Measurements from ENCODE around the gene DBNL.

Gene DBNL

GRCh38 chr7:44078521-44078920, 34.0 kb downstream of the DBNL start:
- DNase-seq: no peak

GRCh38 chr7:44079331-44080021, 35.0 kb downstream of the DBNL start:
- DNase-seq: no peak

DNA sequence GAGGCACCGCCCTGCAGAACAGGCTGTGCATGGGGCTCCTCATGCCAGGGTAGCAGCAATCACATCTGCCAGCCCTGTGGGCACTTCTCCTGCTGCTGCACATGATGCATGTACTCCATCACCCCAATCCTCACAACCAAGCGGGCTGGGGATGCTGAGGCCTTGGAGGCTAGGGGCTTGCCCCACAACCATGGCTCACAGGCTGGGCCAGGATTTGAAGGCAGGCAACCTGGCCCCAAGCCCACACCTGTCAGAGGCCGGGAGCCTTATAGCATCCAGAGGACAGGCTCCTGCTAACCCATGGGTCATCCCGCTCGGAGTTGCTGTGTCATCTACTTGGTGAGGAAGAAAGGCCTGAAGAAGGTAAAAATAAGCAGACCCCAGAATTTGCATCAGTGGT, 35.6 kb downstream of the DBNL start:
- DNase-seq: no peak

GRCh38 chr7:44080686-44081265, 36.3 kb downstream of the DBNL start:
- no peak for DNase-seq

DNA sequence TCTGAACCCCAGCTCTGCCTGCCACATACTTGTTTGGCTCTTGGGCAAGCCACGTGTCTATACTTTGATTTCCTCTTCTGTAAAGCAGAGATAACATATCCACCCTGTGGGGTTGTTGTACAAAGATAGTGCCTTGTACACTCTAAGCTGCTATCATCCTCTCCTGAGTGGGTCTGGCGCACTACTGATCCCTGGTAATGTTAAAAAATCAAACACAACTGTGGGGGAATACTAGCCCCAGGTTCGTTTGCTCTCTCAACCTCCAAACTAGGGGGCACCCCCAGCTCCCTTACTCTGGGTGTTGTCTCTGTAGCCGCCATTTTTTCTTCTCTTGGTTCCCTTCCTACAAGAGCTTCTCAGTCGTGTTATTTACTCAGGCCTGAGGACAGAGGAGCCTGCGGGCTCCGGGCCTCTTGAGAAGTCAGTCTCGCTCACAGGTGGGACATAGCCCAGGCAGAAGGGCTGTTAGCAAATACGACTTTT, 36.8 kb downstream of the DBNL start:
- DNase-seq: no peak

DNA sequence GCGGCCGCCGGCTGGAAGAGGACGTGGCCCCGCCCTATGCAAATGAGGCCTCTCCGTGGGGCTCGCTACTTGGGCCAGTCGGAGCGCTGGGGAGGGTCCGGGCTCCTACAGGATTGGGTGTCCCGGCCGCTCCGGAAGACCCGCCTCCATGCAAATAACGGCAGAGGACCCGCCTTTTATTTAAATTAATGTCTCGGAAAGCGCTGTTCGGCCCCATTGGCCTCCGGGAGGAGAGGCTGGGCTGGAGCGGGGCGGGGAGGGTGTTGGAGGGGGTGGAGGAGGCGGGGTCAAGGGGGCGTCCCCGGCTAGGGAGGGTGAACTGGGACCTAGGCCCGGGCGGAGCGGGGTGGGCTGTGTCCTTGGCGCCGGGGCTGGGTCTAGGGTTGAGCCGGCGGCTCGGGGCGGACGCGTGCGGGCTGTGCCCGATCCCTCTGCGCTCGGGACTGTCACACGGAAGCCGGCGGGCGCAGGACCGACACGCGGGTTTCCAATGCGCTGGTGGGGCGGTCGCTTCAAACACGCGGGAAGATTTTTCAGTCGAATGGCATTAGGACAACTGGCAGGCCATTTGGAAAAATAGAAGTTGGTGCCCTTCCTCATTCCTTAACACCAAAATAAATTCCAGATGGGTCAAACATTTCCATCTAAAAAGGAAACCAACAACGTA, 38.2 kb downstream of the DBNL start:
- peak; percentile 96 for DNase-seq

- DNase-seq: no peak
These were observed 39.3 kb downstream of the DBNL start for GRCh38 chr7:44083796-44084195.

DNA sequence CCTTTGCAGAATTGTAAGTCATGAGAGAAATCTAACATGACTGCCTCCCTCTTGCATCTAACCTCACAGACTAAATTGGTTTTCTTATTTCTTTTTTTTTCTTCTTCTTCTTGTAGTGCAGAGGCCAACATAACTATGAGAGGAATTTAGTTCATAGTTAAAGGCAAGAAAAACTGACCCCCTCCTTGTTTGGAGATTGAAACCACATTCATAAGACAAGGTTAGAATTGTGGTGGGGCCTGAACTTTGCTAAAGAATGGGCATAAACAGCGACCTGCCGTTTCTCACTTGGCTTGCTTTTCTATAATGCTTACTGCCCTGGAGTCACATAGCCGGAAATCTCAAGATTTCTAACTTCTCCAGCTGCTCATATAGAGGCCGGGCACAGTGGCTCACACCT, 40.2 kb downstream of the DBNL start:
- no peak for DNase-seq

GRCh38 chr7:44085546-44085945, 41.0 kb downstream of the DBNL start:
- DNase-seq: no peak

- DNase-seq: no peak
These were observed 42.1 kb downstream of the DBNL start for GRCh38 chr7:44086627-44087026.

- DNase-seq: no peak
These were observed 43.7 kb downstream of the DBNL start for GRCh38 chr7:44087911-44088838.

- no peak for DNase-seq
These were observed 48.7 kb downstream of the DBNL start for GRCh38 chr7:44093102-44093641.

GRCh38 chr7:44094365-44094764, 49.9 kb downstream of the DBNL start:
- no peak for DNase-seq

DNA sequence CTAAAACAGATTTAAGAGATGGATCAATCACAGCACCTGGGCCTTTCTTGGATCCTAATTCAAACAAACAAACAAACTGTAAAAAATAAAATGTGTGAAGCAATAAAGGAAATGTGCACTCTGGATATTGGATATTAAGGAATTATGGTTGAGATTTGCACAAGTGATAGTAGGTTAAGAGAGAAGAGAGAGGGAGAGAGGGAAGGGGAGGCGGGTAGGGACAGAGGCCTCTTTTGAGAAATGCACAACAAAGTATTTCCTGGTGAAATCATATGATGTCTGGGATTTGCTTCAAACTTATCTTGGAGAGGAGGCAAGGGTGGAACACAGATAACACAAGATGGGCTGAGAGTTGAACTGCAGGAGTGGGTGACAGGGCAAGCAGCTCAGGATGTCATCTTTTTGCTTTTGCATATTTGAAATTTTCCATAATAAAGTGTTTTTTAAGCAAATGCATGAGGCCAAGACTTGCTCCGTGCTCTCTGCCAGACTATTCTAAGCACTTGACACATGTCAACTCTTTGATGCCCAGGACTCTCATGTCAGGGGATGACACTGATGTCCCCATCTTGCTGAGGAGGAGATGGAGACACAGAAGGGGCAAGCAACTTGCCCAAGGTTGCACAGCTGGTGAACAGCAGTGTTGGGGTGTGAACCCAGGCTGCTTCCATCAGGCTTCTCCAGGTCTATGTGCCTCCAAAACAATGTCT, 50.5 kb downstream of the DBNL start:
- DNase-seq: no peak

DNA sequence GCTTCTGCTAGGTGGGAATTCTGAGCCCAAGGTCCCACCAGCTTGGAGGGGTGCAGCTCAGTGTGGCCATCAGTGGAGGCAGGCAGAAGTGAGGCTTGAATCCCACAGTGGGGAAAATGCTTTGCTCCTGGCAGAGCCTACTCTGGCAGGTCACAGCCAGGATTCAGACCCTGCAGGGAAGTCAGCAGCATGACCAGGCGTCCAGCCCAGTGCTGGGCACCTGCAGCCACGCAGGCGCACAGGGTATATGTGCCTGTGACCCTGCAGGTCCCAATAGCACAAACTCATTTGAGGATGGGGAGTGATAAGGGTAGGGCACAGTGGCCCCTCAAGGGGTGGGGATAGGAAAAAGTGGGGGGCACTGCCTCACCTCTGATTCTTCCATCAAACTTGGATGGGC, 51.3 kb downstream of the DBNL start:
- no peak for DNase-seq

GRCh38 chr7:44096326-44096881, 51.9 kb downstream of the DBNL start:
- DNase-seq: no peak

GRCh38 chr7:44097064-44097932, 52.8 kb downstream of the DBNL start:
- DNase-seq: no peak

DNA sequence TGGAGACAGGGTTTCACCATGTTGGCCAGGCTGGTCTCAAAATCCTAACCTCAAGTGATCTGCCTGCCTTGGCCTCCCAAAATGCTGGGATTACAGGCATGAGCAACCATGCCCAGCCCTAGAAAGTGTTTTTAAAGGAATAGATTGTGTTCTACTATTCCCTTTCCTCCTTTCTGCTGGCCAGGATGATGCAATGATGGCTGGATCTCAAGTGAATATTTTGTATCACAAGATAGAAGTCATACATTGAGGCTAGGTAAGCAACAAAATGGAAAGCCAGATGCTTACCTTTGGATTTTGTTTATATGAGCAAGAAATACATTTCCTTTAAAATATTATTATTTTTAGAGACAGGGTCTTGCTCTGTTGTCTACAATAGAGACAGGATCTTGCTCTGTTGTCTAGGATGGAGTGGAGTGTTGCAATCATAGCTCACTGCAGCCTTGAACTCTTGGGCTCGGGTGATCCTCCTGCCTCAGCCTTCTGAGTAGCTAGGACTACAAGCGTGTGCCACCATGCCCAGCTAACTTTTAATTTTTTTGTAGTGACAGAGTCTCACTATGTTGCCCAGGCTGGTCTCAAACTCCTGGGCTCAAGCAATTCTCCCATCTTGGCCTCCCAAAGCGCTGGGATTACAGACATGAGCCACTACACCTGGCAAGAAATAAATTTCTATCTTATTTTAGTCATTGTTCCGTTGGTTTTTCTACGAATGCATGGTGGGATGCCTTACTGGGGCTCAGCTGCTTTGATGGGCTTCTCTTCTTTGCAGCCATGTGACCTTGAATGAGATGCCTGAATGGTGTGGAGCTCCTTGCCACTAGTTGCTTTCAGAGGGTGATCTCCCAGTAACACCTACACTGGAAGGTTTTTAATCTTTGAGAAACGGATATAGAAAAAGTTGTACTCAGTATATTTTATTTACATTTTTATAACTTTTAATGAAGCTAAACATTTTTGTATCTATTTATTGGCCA, 53.9 kb downstream of the DBNL start:
- no peak for DNase-seq

GRCh38 chr7:44099669-44100068, 55.2 kb downstream of the DBNL start:
- no peak for DNase-seq
